Endometrial microvascular endothelial cells (primary cell): ENCODE data around the gene F12. TPM values are rescaled to one million over a fixed set of nuclear protein-coding genes. Genes with fewer than 3 reads are reported as not detected.
"Not testable (repeated sequence)": the region's sequence is repeated elsewhere in the genome, so short reads cannot be mapped to it uniquely, and the experiment has no call there.

Experiments
- in situ Hi-C: cut with HindIII; loops from 2 replicates; pipeline ENCODE4 v1.10.0; 2017; ENCODE audit warnings: low sequenced_read_pairs, low pct_unique_long_range_greater_than_20kb; ENCODE audit errors: inconsistent ontology term
- total RNA-seq: library from RNA; depleted of rRNA; stranded (reverse); fragments of >200 nt; gene quantifications from one replicate; pipeline ENCODE4 v1.2.3, GENCODE V29; 2015; ENCODE audit errors: inconsistent ontology term

F12 gene
- total RNA-seq, 1 donor from 2014 or later: 0.28 TPM

GRCh38 chr5:177425196-177425800, 15.9 kb upstream of the F12 start:
- in situ Hi-C loops: no loop called here

GRCh38 chr5:177423671-177424070, 14.3 kb upstream of the F12 start:
- in situ Hi-C loops: no loop called here

- in situ Hi-C loops: no loop called here
Measured at GRCh38 chr5:177421062-177421798, 11.9 kb upstream of the F12 start.

GRCh38 chr5:177420472-177420871, 11.1 kb upstream of the F12 start:
- in situ Hi-C loops: not testable (repeated sequence)

- in situ Hi-C loops: no loop called here
Measured at GRCh38 chr5:177419046-177419445, 9.7 kb upstream of the F12 start.

GRCh38 chr5:177417081-177417480, 7.7 kb upstream of the F12 start:
- in situ Hi-C loops: not testable (repeated sequence)

GRCh38 chr5:177414481-177414880, 5.1 kb upstream of the F12 start:
- in situ Hi-C loops: no loop called here

- in situ Hi-C loops: no loop called here
Measured at GRCh38 chr5:177412603-177413233, 3.4 kb upstream of the F12 start.

- in situ Hi-C loops: no loop called here
Measured at GRCh38 chr5:177410575-177410974, 1.2 kb upstream of the F12 start.

GRCh38 chr5:177405805-177406204, 3.6 kb downstream of the F12 start:
- in situ Hi-C loops: no loop called here

- in situ Hi-C loops: no loop called here
Measured at GRCh38 chr5:177405312-177405711, 4.1 kb downstream of the F12 start.

GRCh38 chr5:177404641-177405179, 4.7 kb downstream of the F12 start:
- in situ Hi-C loops: no loop called here

- in situ Hi-C loops: no loop called here
Measured at GRCh38 chr5:177403792-177404640, 5.3 kb downstream of the F12 start.

- in situ Hi-C loops: no loop called here
Measured at GRCh38 chr5:177403102-177403791, 6.1 kb downstream of the F12 start.

GRCh38 chr5:177402271-177403043, 6.9 kb downstream of the F12 start:
- in situ Hi-C loops: no loop called here

- in situ Hi-C loops: no loop called here
Measured at GRCh38 chr5:177399997-177400868, 9.1 kb downstream of the F12 start, which contains the start of gene PFN3. TSS of gene PFN3 (minus strand) at chr5:177400661. CDS start at chr5:177400576, 85 bp downstream.

- in situ Hi-C loops: no loop called here
Measured at GRCh38 chr5:177397875-177398390, 11.4 kb downstream of the F12 start.
